Esophagus (tissue), 2 donors: ENCODE data around the gene ADAMTS15. TPM values are rescaled to one million over a fixed set of nuclear protein-coding genes. Genes with fewer than 3 reads are reported as not detected.
A peak's percentile ranks its signal among the peaks of the same experiment; 100 is the strongest.

Experiments used
- H3K27ac ChIP-seq, 2 donors: one replicate each; pipeline ENCODE4 v1.5.1; 2013; ENCODE audit warnings: low read depth in 2 of 2, mild to moderate bottlenecking in 2 of 2, inconsistent platforms in 1 of 2, low read length in 1 of 2, moderate library complexity in 1 of 2
- H3K27me3 ChIP-seq, 2 donors: one replicate each; pipeline ENCODE4 v1.6.1; 2013; ENCODE audit warnings: low read length in 2 of 2, control low read depth in 1 of 2, mild to moderate bottlenecking in 1 of 2; ENCODE audit not compliant: insufficient read depth in 2 of 2, control insufficient read depth in 1 of 2
- H3K36me3 ChIP-seq, 2 donors: one replicate each; pipeline ENCODE4 v1.6.1; 2013; ENCODE audit warnings: low read length in 1 of 2; ENCODE audit not compliant: control insufficient read depth in 2 of 2, insufficient read depth in 2 of 2
- H3K4me1 ChIP-seq, 2 donors: one replicate each; pipeline ENCODE4 v1.6.1; 2013; ENCODE audit warnings: low read length in 1 of 2; ENCODE audit not compliant: control insufficient read depth in 2 of 2, insufficient read depth in 2 of 2
- H3K4me3 ChIP-seq, 2 donors: one replicate each; pipeline ENCODE4 v1.5.1; 2013; ENCODE audit warnings: low read length in 2 of 2, mild to moderate bottlenecking in 2 of 2, low read depth in 1 of 2, moderate library complexity in 1 of 2
- H3K9me3 ChIP-seq, 2 donors: one replicate each; pipeline ENCODE4 v1.6.1; 2013; ENCODE audit warnings: mild to moderate bottlenecking in 2 of 2, low read depth in 1 of 2, low read length in 1 of 2, moderate library complexity in 1 of 2; ENCODE audit not compliant: control insufficient read depth in 2 of 2, insufficient read depth in 1 of 2
- WGBS, 2 donors: extraction: QIAGEN DNeasy Blood & Tissue Kit; methylation state at CpG; one replicate each; pipeline ENCODE4 v1.1.7; 2013; 5-methylcytosine and 5-hydroxymethylcytosine counted together
- polyA plus RNA-seq, 2 donors: library from polyadenylated mRNA; stranded (reverse); fragments of 200-250 nt; gene quantifications; one replicate each; pipeline ENCODE4 v1.2.3, GENCODE V29; 2013
- donor health status: healthy with polysubstance abuse.
- donor health status: Bipolar disorder and iron deficiency.

Gene ADAMTS15
- under 1 TPM; 0.53 to 0.61 TPM for polyA plus RNA-seq

DNA sequence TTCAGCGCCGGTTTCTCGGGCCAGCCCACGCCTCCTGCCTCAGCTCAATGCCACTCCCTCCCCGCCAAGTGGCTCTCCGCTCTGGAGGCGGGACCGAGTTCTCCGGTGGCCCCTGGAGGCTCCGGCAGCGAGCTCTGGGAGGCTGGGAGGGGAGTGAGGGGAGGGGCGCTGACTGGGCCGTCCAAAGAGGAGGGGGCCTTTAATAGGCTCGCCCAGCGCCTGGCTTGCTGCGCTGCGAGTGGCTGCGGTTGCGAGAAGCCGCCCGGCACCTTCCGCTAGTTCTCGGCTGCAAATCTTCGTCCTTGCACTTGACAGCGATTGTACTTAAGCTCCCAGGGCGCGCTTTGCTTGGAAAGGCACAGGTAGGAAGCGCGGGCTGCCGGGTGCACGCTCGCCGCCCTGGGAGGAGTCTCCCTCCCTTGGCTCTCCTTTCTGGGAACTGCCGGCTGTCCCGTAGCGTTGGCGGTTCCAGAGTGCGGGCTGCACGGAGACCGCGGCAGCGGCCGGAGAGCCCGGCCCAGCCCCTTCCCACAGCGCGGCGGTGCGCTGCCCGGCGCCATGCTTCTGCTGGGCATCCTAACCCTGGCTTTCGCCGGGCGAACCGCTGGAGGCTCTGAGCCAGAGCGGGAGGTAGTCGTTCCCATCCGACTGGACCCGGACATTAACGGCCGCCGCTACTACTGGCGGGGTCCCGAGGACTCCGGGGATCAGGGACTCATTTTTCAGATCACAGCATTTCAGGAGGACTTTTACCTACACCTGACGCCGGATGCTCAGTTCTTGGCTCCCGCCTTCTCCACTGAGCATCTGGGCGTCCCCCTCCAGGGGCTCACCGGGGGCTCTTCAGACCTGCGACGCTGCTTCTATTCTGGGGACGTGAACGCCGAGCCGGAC, at the start of gene ADAMTS15:
Gene ADAMTS15 (plus strand): TSS at position 230 of the 894 bp plus-strand sequence. CDS start 329 bp downstream, at position 559.
- H3K9me3 ChIP-seq: no peaks in the 10 kb centered on the region
- H3K4me1 ChIP-seq: peaks cover 6 to 8% of the 10 kb centered on the region in 2 donors
- peak within 1 kb of the TSS; percentile 54 to 56 for H3K4me3 ChIP-seq
- WGBS, 2 donors: 1% methylated on average over 70 to 75 of the region's 75 CpGs
- peak within 1 kb of the TSS; percentile 69 to 70 for H3K27ac ChIP-seq
- no peaks in the 10 kb centered on the region for H3K36me3 ChIP-seq
- peaks cover 3% of the 10 kb centered on the region in 2 donors for H3K27me3 ChIP-seq

DNA sequence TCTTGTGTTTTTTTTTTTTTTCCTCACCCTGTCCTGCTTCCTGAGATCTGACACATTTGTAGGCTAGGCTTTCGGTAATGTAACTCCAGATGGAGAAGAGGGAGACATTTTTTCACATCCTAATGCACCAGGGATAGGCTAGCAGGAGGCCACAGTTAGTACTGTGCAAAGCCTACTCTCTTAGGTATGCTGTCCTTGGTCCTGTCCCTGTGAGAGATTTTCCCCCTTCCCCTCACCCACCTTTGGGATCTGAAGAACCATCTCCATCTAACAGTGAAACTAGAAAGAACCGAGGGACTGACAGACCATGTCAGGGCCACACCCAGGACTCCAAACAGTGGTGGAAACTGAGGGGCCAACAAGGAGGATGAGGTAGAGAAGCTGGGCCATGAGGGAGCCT, 49.2 kb upstream of the ADAMTS15 start:
- H3K27ac ChIP-seq: no peak overlapping the region
- no peak overlapping the region for H3K4me3 ChIP-seq
- H3K4me1 ChIP-seq: peaks cover 0 to 3% of the 10 kb centered on the region in 2 donors
- WGBS, 2 donors: 86 to 88% methylated on average over 2 of the region's 2 CpGs
- no peaks in the 10 kb centered on the region for H3K36me3 ChIP-seq
- no peaks in the 10 kb centered on the region for H3K27me3 ChIP-seq
- no peaks in the 10 kb centered on the region for H3K9me3 ChIP-seq

- Histone ChIP-seq H3K4me3 (no peak overlapping the region), H3K36me3 (no peaks in the 10 kb centered on the region), H3K27ac (no peak overlapping the region), H3K27me3 (no peaks in the 10 kb centered on the region), H3K4me1 (peaks cover 0 to 3% of the 10 kb centered on the region in 2 donors), H3K9me3 (no peaks in the 10 kb centered on the region)
- WGBS, 2 donors: 53 to 59% methylated on average over 13 of the region's 13 CpGs
Measured at GRCh38 chr11:130400781-130401483, 47.5 kb upstream of the ADAMTS15 start.

DNA sequence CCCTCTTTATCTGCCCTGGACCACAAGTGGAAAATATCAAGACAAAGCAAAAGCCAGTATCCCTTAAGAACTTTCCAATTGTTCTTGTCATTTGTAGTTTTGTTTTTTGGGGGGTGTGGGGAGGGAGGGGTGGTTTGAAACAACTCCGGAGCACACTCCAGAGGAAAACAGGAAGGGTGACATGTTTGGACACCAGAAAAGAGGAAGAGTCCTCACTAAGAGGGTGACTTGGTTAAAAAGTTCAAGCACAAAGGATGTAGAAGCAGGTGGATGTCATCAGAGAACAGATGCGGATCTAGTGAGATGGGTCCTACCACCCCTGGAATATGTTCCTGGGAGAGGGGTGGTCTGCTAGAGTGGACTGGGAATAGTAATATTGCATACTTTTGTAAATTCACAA, 45.9 kb upstream of the ADAMTS15 start:
- 60 to 62% methylated on average over 2 of the region's 2 CpGs for WGBS, 2 donors
- Histone ChIP-seq H3K36me3 (no peaks in the 10 kb centered on the region), H3K4me1 (no peaks in the 10 kb centered on the region), H3K9me3 (no peaks in the 10 kb centered on the region), H3K4me3 (no peak overlapping the region), H3K27ac (no peak overlapping the region), H3K27me3 (no peaks in the 10 kb centered on the region)

DNA sequence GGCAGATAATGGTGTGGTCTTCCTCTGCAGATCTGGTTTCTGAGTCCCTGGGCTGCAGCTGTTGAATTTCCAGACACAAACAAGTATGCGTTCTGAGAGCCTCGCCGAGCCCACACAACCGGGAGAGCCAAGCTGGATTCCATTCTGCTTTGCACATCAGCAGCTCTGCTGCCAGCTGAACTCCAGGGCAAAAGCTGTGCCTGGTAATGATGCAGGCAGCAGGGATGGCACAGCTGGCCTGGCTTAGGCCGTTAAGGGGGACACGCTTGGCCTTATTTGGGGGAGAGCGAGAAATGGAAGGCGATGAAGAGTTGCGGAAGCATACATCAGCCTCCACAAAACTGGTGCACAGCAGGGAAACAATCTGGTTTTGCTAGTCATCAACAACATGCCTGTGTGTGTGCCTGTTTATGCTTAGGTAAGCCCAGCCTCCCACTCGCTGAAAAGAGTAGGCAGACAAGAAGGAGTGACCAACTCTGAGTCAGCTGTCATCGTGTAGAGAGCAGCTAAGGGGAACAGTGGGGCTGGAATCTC, 45.1 kb upstream of the ADAMTS15 start:
- peak overlapping the region; percentile 46 to 81 for H3K27ac ChIP-seq
- WGBS, 2 donors: 38 to 42% methylated on average over 11 of the region's 11 CpGs
- no peaks in the 10 kb centered on the region for H3K4me1 ChIP-seq
- no peaks in the 10 kb centered on the region for H3K9me3 ChIP-seq
- no peaks in the 10 kb centered on the region for H3K36me3 ChIP-seq
- no peaks in the 10 kb centered on the region for H3K27me3 ChIP-seq
- no peak overlapping the region for H3K4me3 ChIP-seq

DNA sequence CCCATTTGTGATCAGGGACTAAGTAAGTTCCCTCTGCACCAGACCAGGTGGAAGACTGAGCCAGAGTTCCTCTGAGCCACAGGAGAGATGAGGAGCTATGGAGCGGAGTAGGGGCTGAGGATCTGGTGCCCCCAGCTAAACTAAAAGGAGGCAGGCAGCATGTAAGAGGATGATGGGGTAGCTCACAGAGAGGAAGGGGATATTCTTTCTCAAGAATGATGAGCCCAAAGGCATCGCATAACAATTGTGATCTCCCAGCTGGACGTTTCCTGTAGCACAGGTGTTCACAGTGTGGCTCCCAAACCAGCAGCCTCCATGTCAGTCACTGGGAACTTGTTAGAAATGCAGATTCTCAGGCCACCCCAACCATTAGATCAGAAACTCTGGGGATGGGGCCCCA, 44.5 kb upstream of the ADAMTS15 start:
- Histone ChIP-seq H3K9me3 (no peaks in the 10 kb centered on the region), H3K36me3 (no peaks in the 10 kb centered on the region), H3K4me1 (no peaks in the 10 kb centered on the region), H3K4me3 (no peak overlapping the region), H3K27me3 (no peaks in the 10 kb centered on the region), H3K27ac (peak overlapping the region; percentile 46 to 81)
- WGBS, 2 donors: 89% methylated on average over 3 of the region's 3 CpGs

- Histone ChIP-seq H3K9me3 (no peaks in the 10 kb centered on the region), H3K36me3 (no peaks in the 10 kb centered on the region), H3K27me3 (no peaks in the 10 kb centered on the region), H3K4me1 (no peaks in the 10 kb centered on the region), H3K27ac (no peak overlapping the region), H3K4me3 (no peak overlapping the region)
- 78 to 81% methylated on average over 5 of the region's 5 CpGs for WGBS, 2 donors
Measured at GRCh38 chr11:130404727-130405126, 43.7 kb upstream of the ADAMTS15 start.

- H3K27ac ChIP-seq: no peak overlapping the region
- no peaks in the 10 kb centered on the region for H3K27me3 ChIP-seq
- H3K9me3 ChIP-seq: no peaks in the 10 kb centered on the region
- H3K4me1 ChIP-seq: no peaks in the 10 kb centered on the region
- 91 to 94% methylated on average over 11 of the region's 11 CpGs for WGBS, 2 donors
- H3K4me3 ChIP-seq: no peak overlapping the region
- no peaks in the 10 kb centered on the region for H3K36me3 ChIP-seq
Measured at GRCh38 chr11:130405428-130405827, 43.0 kb upstream of the ADAMTS15 start.

- 39 to 47% methylated on average over 7 of the region's 7 CpGs for WGBS, 2 donors
- H3K36me3 ChIP-seq: no peaks in the 10 kb centered on the region
- H3K27me3 ChIP-seq: no peaks in the 10 kb centered on the region
- H3K4me3 ChIP-seq: no peak overlapping the region
- no peaks in the 10 kb centered on the region for H3K9me3 ChIP-seq
- H3K27ac ChIP-seq: no peak overlapping the region
- H3K4me1 ChIP-seq: peaks cover 0 to under 1% of the 10 kb centered on the region in 2 donors
Measured at GRCh38 chr11:130407978-130408377, 40.5 kb upstream of the ADAMTS15 start.
